ENCODE data around the gene CCR1.

CCR1 gene

DNA sequence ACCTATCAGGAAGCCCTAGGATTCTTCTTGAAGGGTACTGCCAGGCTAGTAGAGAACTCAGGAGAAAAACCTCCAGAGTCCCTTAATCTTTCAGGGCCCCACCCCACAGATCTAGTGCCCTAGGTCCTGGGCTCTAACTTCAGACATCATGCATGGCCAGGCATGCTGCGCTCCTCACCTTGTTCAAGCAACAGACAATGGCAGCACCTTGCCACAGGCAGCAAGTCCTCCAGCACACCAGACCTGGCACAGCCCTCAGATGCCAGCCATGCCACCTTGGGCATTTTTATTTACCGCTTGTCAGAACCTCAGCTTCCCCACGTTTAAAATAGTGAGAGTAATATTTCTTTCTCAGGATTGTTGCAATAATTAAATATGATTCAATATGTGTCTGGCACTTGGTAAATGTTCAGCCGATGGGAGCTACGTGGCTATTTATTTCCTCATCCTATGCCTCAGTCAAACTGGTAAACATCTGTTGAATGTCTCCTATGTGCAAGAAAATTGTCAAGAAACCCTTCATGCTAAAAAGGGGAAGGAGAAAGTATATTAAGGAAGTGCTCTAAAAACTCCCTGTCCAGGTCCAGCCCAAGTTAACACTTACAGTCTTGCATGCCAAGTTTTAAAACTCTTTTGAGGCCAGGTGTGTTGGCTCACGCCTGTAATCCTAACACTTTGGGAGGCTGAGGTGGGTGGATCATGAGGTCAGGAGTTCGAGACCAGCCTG is 14.5 kb upstream of the CCR1 start:
- no peak for DNase-seq (ENCODE audit: low read depth)
- TF ChIP-seq, protein P1, sequence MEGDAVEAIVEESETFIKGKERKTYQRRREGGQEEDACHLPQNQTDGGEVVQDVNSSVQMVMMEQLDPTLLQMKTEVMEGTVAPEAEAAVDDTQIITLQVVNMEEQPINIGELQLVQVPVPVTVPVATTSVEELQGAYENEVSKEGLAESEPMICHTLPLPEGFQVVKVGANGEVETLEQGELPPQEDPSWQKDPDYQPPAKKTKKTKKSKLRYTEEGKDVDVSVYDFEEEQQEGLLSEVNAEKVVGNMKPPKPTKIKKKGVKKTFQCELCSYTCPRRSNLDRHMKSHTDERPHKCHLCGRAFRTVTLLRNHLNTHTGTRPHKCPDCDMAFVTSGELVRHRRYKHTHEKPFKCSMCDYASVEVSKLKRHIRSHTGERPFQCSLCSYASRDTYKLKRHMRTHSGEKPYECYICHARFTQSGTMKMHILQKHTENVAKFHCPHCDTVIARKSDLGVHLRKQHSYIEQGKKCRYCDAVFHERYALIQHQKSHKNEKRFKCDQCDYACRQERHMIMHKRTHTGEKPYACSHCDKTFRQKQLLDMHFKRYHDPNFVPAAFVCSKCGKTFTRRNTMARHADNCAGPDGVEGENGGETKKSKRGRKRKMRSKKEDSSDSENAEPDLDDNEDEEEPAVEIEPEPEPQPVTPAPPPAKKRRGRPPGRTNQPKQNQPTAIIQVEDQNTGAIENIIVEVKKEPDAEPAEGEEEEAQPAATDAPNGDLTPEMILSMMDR (IDR thresholded peaks at IDR 0.05; ENCODE audit: low read length, missing control alignments): no peak
- H3K4me3 ChIP-seq (replicated peaks; ENCODE audit: low read depth, low read length): no peak overlapping the region

DNA sequence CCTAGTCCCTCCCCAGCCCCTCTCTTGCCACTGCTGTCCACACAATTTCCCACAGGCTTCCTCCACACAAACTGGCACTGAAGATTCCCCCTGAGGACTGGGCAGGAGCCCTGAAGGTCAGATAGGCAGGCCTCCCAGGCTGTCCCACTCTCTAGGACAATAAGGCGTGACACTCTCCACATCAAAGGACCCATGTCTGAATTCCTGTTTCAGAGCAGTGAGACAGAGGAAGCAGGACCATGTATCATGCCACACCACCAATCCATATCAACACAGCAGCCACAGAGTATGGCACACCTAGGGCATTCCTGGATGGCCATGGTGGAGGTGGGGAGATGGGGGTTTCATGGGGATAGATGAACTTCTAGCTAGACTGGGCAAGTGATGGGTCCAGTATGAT is 13.8 kb upstream of the CCR1 start:
- no peak overlapping the region for H3K4me3 ChIP-seq (replicated peaks; ENCODE audit: low read depth, low read length)
- TF ChIP-seq, protein P1 (IDR thresholded peaks at IDR 0.05; ENCODE audit: low read length, missing control alignments): no peak
- DNase-seq (ENCODE audit: low read depth): no peak

DNA sequence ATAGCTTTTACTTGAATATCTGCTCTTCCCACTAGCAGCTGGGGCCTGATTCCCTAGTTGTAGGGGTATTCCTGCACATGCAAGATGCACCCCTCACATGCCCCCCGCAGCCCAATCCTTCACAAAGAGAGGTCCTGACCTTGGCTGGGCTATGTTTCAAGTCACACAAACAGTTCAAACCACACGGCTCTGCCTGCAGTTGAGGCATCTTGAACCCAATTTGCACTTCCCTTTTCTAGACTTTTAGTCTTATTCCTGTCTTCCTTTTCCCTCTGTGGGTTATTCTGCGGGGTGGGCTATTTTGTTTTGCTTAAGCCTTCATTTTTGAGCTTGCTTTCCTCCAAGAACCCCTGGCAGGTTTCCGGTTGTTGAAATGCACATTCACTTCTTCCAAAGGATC is 13.3 kb upstream of the CCR1 start:
- no peak overlapping the region for H3K4me3 ChIP-seq (replicated peaks; ENCODE audit: low read depth, low read length)
- TF ChIP-seq, protein P1 (IDR thresholded peaks at IDR 0.05; ENCODE audit: low read length, missing control alignments): no peak
- no peak for DNase-seq (ENCODE audit: low read depth)

DNA sequence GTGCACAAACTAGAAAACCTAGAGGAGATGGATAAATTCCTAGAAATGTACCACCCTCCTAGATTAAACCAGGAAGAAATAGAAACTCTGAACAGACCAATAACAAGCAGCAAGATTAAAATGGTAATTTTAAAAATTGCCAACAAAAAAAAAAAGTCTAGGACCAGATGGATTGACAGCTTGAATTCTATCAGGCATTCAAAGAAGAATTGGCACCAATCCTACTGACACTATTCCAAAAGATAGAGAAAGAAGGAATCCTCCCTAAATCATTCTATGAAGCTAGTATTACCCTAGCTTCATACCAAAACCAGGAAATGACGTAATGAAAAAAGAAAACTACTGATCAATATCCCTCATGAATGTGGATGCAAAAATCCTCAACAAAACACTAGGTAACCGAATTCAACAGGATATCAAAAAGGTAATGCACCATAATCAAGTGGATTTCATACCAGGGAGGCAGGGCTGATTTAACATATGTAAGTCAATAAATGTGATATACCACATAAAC is 10.1 kb upstream of the CCR1 start:
- DNase-seq (ENCODE audit: low read depth): no peak
- TF ChIP-seq, protein P1 (IDR thresholded peaks at IDR 0.05; ENCODE audit: low read length, missing control alignments): no peak
- no peak overlapping the region for H3K4me3 ChIP-seq (replicated peaks; ENCODE audit: low read depth, low read length)

DNA sequence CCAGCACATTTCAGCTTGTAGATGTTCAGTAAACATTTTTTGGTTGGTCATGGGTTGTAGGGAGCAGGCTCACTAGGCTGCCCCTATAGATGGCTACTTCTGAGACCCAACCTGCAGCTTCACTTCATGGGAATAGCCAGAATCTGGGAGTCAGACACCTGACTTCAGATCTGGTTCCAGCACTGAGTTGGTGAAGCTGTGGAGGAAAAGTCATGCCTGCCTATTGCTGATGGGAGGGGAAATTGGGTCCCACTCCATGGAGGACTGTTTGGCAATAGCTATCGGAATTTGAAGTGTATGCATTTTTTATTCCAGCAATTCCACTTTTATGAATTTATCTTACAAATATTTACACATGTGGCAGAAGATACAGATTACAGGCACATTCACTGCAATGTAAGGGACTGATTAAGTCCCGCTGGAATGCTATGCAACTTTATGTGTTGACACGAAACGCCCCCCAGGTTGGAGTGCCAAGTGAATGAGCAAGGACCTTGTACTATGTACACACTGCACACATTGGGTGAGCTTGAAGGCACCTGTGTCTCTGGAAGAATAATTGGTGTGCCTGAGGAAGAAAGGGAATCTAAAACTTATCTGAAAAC is 7.8 kb upstream of the CCR1 start:
- DNase-seq (ENCODE audit: low read depth): no peak
- TF ChIP-seq, protein P1 (IDR thresholded peaks at IDR 0.05; ENCODE audit: low read length, missing control alignments): no peak
- no peak overlapping the region for H3K4me3 ChIP-seq (replicated peaks; ENCODE audit: low read depth, low read length)

DNA sequence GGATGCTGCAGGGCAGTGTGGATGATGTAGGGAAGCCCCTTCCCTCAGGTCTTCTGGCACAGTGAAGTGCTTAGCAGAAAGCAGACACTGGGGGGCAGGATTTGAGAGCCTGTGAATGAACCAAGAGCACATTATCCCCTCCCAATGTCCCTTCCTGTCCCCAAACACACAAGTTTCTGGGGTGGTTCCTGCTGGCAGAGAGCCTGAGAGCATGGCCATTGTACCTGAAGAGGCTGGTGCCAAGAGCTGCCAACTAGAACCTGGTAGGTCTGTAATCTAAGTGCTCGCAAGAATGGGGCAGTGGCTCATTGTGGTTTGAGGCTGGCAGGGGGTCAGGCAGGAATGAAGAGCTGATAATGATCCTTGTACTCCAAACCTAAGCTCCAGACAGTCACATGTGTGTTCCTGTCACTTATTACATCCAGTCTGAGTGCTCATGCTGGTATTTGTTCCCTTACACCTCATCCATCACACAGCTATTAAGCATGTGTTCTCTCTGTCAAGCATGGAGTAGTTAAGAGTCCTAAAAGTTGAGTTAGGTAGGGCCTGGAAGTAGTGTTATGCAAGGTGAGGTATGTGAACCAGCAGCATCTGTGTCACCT is 6.7 kb upstream of the CCR1 start:
- no peak for DNase-seq (ENCODE audit: low read depth)

More for the DNA sequence above, 6.7 kb upstream of the CCR1 start:
- no peak overlapping the region for H3K4me3 ChIP-seq (replicated peaks; ENCODE audit: low read depth, low read length)
- TF ChIP-seq, protein P1 (IDR thresholded peaks at IDR 0.05; ENCODE audit: low read length, missing control alignments): no peak

Data from fibroblast of pulmonary artery (primary cell).